ENCODE data around the gene GSTA1.
"Not testable (repeated sequence)": the region's sequence is repeated elsewhere in the genome, so short reads cannot be mapped to it uniquely, and the experiment has no call there.

The GSTA1 gene

DNA sequence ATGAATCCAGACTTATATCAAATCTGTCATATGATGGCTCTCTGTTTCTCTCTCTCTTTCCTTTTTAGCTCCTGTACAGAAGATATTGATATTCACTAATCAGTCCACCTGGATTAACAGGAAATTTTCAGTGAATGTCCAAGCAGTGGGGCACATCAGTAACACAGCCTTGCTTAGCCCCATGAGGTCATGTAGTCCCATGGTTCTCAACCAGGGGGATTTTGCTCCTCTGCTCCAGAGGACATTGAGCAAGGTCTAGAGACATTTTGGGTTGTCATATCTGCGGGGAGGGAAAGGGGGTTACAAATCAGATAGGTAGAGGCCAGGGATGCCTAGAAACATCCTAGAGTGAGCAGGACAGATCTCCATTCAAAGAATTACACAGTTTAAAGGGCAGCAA lies 810 bp downstream of the GSTA1 start:
- no peak for DNase-seq

DNA sequence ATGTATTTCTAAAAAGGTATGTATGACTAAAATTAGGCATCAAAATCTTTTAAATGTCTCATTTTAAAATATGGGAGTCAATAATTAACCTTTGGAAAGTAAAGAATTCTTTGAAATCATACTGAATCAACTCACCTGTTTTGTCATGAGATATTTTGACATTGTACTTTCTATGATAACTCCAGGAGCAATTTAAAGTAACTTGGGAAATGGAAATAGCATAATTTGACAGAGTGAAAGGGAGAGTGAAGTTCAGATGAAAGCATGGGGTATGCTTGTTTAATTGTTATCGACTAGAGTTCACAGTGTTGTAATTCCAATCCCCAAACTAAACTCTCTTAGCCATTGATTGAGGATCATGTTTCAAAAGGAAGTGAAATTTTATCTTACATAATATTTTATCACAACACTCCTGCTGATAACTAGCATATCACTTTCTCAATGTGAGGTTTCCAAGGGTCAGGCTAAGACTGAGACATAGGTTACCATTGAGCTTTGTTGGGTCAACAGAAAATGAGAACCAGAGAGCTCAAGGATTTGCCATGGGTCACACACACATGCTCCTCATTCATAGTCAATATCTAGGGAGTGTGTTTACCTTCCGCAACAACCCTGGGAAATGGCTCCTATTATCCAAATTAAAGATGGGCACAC lies 2.3 kb downstream of the GSTA1 start:
- DNase-seq: no peak

DNA sequence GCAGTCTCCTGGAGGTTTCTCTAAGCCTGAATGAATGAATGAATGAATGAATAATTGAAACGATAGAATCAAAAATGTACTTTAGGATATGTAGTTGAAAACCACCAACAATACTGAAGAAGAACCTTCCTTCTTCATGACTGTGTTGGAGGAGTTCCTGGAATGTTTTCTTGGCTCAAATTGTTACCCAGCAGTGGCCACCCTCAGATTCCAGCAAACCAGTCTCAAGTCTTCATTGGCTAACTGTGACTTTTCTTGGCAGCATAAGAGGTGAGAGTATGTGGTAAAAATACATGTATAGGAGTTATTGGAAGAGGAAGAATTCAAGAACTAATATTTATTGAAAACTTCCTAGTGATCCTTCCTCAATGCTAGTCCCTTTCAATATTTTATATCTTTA lies 4.3 kb downstream of the GSTA1 start:
- peak; percentile 78 for DNase-seq

- DNase-seq: not testable (repeated sequence)
Observed at GRCh38 chr6:52794366-52794765, 9.2 kb downstream of the GSTA1 start.

DNA sequence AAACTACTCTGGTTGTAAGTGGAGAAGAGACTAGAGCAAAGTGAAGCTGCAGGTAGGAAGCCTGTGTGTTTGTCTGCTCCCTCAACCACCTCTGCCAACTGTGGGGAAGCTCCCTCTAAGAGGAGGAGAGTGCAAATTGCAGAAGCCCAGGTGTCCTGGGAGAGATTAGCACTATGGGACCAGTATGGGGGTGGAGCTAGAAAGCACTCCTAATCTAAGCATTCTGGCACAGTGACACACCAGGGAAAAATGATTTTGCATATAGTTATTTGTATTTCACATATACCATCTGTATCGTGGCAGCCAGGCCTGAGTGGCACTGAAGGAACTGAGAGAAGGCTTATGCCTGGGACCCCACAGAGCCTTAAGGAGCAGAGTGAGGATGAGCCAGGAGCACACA lies 12.8 kb downstream of the GSTA1 start:
- peak; percentile 15 for DNase-seq

DNA sequence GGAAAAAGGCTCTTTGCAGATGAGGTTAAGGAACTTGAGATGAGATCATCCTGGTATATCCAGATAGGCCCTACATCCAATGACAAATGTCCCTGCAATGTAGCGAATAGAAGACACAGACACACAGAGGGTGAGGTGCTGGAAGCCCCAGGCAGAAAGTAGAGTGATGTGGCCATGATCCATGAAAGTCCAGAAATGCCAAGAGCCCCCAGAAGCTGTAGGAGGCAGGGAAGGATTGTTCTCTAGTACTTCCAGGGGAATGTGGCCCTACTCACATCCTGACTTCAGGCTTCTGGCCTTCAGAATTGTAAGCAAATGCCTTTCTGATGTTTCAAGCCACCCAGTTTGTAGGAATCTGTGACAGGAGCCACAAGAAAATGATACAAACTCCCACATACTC lies 14.0 kb downstream of the GSTA1 start:
- DNase-seq: peak; percentile 66

DNA sequence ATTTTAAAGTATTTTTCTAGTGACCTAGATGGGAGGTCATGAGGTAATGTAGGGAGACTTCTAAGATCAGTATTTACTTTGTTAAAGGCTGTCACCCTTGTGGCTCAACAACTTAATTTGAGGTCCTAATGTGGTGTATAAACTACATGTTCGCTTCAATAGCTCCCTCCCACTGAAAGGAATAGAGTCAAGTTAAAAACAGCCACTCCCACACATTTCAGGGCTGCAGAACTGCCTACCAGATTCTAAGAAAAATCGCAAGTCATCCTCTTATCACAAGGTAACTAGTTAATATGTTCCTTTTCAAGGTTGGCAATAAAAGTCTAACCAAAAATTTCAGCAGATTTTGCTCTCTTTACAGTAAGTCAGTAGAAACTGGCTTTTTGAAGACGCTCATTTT lies 15.1 kb downstream of the GSTA1 start:
- DNase-seq: no peak

DNA sequence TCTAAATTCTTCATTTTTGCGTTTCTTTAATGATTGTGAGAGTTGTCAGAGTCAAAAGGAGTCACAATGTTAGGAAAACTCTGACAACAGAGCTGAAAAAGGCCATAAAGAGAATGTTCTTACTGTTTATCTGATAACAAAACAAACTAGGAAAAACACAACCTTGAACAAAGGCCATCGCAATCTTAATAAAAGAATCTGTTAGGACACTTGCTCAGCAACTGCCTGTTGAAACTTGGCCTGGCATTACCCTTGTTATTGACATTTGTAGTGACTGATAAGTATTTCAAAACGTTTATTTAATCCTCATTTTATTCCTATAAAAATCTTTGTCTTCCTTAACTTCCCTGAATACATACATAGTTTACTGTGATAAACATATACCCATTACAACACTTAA lies 15.7 kb downstream of the GSTA1 start:
- no peak for DNase-seq

DNA sequence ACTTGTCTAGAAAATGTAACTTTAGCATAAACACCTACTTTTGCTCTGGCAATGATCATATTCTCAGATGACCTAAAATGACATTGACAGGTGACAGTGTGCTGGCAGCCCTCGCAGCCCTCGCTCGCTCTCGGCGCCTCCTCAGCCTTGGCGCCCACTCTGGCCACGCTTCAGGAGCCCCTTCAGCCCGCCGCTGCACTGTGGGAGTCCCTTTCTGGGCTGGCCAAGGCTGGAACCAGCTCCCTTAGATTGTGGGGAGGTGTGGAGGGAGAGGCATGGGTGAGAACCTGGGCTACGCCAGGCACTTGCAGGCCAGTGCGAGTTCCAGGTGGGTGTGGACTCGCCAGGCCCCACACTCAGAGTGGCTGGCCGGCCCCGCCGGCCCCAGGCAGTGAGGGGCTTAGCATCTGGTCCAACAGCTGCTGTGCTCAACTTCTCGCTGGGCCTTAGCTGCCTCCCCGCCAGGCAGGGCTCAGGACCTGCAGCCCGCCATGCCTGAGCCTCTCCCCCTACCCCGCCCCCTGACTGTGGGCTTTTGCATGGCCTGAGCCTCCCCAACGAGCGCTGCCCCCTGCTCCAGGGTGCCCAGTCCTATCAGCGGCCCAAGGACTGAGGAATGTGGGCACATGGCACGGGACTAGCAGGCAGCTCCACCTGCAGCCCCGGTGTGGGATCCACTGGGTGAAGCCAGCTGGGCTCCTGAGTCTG lies 17.2 kb downstream of the GSTA1 start:
- DNase-seq: no peak

- not testable (repeated sequence) for DNase-seq
Observed at GRCh38 chr6:52782696-52783274, 20.8 kb downstream of the GSTA1 start.

DNA sequence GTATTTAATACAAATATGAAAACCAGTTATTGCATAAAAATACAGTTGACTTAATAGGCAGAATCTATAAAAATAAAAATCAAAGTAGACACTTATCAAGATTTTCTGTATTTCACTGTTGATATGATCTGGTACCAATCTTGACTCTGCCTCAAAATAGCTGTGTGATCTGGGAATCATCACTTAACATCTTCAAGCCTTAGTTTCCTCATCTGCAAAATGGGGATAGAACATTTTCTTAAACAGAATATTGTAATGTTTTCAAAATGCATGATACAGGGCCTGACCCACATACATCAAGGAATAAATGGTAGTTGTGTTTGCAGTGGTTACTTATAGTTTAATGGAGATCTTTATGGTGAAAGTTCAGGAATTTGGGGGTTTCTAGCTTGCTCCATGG lies 21.4 kb downstream of the GSTA1 start:
- not testable (repeated sequence) for DNase-seq

GRCh38 chr6:52779237-52779636 lies 24.4 kb downstream of the GSTA1 start:
- no peak for DNase-seq

GRCh38 chr6:52776711-52777351 lies 26.8 kb downstream of the GSTA1 start:
- DNase-seq: not testable (repeated sequence)

DNA sequence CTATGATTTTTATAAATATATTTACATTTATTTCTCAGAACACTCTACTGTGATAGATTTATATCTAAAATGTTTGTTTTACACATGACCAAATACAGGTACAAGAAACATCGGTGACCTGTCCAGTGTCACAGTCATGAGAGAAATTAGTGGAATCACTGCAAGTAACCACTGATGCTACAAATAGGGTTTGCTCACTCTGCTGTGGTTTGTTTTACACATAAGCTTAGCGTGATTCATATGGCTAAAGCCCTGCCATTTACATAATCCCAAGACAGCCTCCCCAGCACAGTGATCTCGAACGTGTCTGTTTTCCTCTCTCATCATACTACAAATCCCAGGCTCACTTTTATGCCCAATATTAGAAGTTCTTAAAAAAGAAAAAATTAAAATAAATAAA lies 34.2 kb downstream of the GSTA1 start:
- peak; percentile 41 for DNase-seq

DNA sequence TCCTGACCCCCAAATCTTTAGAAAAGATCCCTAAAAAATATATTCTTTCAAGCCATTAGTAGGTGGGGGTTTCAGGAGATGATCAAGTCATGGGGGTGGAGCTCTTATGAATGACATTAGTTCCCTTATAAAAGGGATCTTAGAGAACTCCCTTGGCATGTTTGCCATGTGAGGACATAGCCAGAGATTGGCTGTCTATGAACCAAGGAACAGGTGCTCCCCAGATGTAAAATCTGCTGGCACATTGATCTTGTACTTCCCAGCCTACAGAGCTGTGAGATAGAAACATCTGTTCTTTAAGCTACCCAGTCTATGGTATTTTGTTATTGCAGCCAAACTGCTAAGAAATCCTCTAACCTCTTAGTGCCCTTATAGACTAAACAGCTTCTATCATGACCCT lies 36.0 kb downstream of the GSTA1 start:
- peak; percentile 18 for DNase-seq

DNA sequence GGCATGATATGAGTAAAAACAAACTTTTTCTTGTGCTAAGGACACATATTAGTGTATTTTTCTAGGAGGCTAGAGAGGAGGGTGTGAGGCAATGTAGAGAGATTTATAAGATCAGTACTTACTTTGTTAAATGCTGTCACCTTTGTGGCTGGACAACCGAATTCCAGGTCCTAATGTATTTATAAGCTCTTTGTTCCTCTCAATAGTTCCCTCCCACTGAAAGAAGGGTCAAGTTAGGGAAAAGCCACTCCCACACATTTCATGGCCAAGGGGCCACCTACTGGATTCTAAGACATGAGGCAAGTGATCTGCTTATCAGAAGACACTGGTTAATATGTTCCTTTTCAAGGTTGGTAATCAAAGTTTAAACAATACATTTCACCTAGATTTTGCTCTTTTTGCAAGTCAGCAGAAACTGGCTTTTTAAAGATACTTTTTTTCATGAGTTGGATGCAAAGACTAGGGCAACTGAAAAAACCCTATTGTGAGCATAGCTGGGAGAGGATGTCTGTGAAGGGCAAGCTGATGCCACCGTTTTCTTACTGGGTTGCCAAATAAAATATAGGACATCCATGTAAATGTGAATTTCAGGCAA lies 40.2 kb downstream of the GSTA1 start, which contains the start of gene GSTA2:
GSTA2 (minus strand) TSS at position 154 of the 595 bp plus-strand sequence. CDS start 5,528 bp downstream, outside the sequence.
- DNase-seq: not testable (repeated sequence)

DNA sequence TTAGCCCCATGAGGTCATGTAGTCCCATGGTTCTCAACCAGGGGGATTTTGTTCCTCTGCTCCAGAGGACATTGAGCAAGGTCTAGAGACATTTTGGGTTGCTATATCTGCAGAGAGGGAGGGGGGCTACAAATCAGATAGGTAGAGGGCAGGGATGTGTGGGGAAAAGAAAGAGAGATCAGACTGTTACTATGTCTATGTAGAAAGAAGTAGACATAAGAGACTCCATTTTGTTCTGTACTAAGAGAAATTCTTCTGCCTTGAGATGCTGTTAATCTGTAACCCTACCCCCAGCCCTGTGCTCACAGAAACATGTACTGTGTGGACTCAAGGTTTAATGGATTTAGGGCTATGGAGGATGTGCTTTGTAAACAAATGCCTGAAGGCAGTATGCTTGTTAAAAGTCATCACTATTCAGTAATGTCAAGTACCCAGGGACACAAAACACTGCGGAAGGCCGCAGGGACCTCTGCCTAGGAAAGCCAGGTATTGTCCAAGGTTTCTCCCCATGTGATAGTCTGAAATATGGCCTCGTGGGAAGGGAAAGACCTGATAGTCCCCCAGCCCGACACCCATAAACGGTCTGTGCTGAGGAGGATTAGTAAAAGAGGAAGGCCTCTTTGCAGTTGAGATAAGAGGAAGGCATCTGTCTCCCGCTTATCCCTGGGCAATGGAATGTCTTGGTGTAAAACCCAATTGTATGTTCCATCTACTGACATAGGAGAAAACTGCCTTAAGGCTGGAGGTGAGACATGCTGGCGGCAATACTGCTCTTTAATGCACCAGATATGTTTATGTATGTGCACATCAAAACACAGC lies 41.7 kb downstream of the GSTA1 start:
- DNase-seq: not testable (repeated sequence)

- no peak for DNase-seq
Observed at GRCh38 chr6:52760105-52760765, 43.4 kb downstream of the GSTA1 start.

DNA sequence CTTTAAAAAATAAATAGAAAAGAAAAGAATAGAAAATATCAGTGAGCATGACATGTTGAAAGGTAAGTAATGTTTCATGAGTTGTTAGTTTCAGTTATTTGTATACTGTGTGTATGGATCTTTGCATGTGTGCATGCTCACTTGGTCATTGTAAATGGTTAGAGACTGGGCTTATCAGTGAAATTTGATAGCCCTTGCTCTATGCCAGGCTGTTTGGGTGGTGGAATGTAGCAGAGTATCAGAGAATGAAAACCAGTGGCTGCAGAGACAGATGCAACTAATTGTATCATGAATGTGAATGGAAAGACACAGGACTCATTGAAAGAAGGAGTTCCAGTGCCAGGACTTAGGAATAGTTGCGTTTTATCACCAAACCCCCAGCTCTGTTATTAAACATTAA lies 44.5 kb downstream of the GSTA1 start:
- no peak for DNase-seq

DNA sequence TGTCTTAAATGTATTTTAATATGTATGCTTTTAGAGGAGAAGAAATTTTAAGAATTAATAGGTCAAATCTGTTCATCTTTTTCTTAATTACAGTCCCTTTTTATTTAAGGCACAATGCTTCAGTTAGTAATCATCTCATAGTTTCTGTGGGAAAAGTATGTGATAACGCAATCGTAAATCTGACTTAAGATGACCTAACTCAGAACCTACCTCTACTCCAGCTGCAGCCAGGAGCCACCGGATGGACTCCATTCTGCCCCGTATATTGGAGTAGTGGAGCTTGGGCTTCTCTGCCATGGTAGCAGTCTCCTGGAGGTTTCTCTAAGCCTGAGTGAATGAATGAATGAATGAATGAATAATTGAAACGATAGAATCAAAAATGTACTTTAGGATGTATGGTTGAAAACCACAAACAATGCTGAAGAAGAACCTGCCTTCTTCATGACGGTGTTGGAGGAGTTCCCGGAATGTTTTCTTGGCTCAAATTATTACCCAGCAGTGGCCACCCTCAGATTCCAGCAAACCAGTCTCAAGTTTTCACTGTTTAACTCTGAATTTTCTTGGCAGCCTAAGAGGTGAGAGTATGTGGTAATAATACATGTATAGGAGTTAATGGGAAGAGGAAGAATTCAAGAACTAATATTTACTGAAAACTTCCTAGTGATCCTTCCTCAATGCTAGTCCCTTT lies 45.8 kb downstream of the GSTA1 start:
- peak; percentile 93 for DNase-seq

GRCh38 chr6:52754443-52754842 lies 49.2 kb downstream of the GSTA1 start:
- no peak for DNase-seq

Measured in fibroblast of upper back skin (primary cell).